Choroid plexus epithelial cell (primary cell): Measurements from ENCODE around the gene HDLBP.

Experiments
- DNase-seq: peaks from one replicate; pipeline ENCODE4 v3.0.0-alpha.2; 2010; ENCODE audit warnings: low read depth
- H3K4me3 ChIP-seq: 2 replicates; pipeline ENCODE4 v1.5.1; 2011; ENCODE audit warnings: low read depth, mild to moderate bottlenecking, control low read depth, low read length, moderate library complexity
- CTCF ChIP-seq: conservative IDR thresholded peaks from 2 replicates; pipeline ENCODE4 v1.5.1; 2011; ENCODE audit warnings: low read depth, mild to moderate bottlenecking, control low read depth, inconsistent platforms, low read length, moderate library complexity

Gene HDLBP

GRCh38 chr2:241204010-241204384 is 111.5 kb downstream of the HDLBP start:
- H3K4me3 ChIP-seq, result no peak overlapping the region
- DNase-seq, result no peak
- TF ChIP-seq CTCF, result no peak

GRCh38 chr2:241203218-241204009 is 112.1 kb downstream of the HDLBP start:
- H3K4me3 ChIP-seq, result no peak overlapping the region
- no peak for TF ChIP-seq CTCF
- no peak for DNase-seq

- TF ChIP-seq CTCF, result no peak
- no peak for DNase-seq
- no peak overlapping the region for H3K4me3 ChIP-seq
These were observed 112.8 kb downstream of the HDLBP start for GRCh38 chr2:241202681-241203080.

- no peak overlapping the region for H3K4me3 ChIP-seq
These were observed 113.2 kb downstream of the HDLBP start for GRCh38 chr2:241202268-241202585.

GRCh38 chr2:241201445-241202267 is 113.8 kb downstream of the HDLBP start:
- TF ChIP-seq CTCF, result no peak
- H3K4me3 ChIP-seq, result no peak overlapping the region
- no peak for DNase-seq

More at GRCh38 chr2:241202268-241202585, 113.2 kb downstream of the HDLBP start:
- TF ChIP-seq CTCF, result no peak
- DNase-seq, result no peak

GRCh38 chr2:241200822-241201395 is 114.6 kb downstream of the HDLBP start:
- no peak for DNase-seq
- H3K4me3 ChIP-seq, result no peak overlapping the region
- TF ChIP-seq CTCF, result no peak
